Suppressor macrophage treated with lipopolysaccharide for 4 hours (primary cell): ENCODE data around the gene TTC22.

ENCODE experiments used
- DNase-seq: peaks from one replicate; pipeline ENCODE4 v3.0.0-alpha.2; 2020

The TTC22 gene

DNA sequence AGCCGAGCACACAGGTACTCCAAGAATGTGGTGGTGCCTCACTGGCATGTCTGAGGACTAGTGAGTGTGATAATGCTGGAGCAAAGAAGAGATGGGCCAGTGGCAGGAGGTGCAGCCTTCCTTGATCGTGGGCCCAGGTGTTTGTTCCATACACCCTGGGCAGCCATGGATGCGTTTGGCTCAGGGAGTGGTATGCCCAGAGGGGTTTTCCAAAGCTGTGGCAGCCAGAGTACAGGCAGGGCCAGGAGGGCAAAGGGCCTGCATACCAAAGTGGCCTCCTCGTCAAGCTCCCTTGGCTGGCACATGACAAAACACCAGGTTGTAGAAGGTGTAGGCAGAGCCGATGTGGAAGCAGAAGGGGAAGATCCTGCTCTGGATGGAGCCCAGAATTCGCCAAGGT lies 55.8 kb downstream of the TTC22 start:
- DNase-seq: no peak

DNA sequence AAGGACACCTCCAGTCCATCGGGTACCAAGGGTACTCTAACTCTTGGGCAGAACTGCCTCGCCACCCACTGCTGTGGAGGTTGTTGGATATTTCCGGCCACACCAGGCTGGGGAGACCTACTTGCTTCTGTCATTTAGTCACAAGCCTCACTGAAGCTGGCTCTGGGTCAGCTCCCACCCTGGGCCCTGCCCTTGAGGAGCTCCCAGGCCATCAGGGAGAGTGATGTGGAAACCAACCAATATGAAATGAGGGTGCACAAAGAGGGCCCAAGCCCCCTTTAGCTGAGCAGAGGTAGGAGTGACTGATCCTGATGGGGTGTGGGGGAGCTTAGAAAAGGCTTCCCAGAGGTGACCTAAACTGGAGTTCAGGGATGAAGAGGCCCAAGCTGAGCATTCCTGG lies 56.4 kb downstream of the TTC22 start:
- no peak for DNase-seq

DNA sequence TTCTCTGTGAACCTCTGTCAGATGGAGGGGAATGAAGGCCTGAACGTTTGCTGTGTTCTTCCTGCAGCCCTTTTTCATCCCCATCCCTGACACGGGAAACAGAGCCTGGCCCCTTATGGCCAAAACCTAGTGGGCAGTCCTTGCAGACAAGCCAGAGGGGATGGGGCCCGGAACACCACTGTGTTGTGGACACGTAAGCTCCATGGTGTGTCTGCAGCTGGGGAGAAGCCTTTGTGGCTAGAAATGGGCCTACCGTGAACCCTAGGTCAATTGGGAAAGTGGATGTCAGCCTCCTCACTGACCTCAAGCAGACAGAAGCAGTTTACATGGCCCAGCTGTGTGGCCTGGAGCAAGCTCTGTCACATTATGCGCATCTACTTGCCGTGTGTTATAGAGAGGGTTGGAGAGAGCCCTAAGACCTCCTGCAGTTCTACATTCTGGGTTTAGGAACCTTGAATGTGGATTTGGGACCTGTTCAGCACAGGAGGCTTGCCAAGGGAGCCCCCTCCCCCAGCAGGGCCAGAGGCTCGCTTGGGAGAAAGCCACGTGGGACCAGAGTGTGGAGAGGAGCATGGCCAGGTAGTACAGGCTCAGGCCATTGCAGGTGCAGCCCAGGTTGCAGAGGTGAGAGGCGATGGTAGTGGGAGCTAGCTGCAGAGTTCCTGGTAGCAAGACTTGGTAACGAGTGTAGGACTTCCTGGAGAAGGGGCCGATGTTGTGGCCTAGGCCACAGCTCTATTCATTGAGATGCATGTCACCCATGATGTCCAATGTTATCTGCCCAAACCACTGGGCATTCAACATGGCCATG lies 57.5 kb downstream of the TTC22 start:
- DNase-seq: no peak

DNA sequence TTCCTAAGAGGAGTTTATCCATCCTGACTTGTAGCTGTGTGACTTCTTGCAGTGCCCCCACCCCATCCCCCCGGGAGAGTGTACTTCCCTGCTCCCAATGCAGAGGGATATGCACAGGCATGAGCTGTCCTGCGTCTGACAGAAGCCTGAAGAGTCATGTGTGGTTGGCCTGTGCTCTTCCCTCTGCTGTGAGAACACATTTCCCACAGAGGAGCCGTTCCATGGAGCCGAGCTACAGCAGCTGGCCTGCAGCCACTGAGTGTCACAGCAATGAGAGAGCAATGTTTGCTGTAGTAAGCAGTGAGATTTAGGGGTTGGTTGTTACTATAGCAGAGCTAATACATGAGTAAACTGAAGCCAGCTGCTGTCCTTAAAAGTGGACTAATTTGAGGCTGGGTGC lies 58.8 kb downstream of the TTC22 start:
- no peak for DNase-seq

DNA sequence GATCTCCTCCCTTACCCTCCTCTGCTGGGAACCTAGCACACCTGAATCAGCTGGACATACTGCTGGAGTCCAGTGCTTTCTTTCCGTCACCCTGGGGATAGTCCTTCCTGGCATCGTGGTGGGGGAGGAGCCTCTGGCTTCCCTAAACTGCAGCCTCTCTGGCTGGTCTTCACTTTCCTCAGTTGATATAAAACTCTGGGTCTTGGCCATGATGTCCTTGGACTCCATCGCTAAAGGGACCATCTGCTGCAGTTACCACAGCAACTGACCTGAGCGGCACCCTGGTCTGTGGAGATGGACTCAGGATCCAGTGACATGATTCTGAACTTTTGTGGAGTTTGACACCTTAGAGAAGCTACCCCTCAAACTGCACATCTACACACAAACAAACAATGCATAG lies 59.6 kb downstream of the TTC22 start:
- DNase-seq: no peak

DNA sequence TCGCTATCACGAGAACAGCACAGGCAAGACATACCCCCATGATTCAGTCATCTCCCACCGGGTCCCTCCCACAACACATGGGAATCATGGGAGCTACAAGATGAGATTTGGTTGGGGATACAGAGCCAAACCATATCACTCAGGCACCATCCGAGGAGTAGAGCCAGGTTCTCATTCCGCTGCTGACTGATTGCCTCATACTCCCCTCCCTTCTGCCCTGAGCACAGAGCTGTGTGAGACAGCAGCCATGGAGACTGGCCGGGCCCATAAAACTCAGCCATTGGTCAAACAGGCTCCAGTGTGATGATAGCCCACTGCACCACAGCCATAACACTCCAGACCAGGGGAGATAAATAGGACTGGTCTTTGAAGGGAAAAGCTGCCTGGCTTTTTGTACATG lies 62.9 kb downstream of the TTC22 start:
- no peak for DNase-seq

DNA sequence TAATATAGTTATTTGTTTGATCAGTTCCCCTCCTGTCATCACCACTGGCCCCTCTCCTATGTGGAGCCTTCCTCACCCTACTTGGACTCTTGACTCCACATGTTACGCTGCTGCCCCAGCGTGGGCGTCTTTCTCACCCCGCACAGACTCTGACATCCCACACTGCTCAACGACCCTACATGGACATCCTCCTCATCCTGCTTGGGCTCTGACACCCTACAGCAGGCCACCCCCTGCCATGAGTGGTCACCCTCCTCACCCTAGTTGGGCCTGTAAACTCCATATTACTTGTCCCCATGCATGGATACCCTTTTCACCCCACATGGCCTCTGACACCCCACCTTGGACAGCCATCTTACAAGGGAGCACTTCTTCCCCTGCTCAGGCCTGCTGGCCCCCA lies 64.4 kb downstream of the TTC22 start:
- no peak for DNase-seq
